Spinal cord (tissue), 10 donors: ENCODE results near the gene SPTBN5. TPM values are rescaled to one million over a fixed set of nuclear protein-coding genes. Genes with fewer than 3 reads are reported as not detected.
A peak's percentile ranks its signal among the peaks of the same experiment; 100 is the strongest.
"Not testable (repeated sequence)": the region's sequence is repeated elsewhere in the genome, so short reads cannot be mapped to it uniquely, and the experiment has no call there.

Experiments
- DNase-seq, 6 donors: peaks; one replicate each; pipeline versions ENCODE4 v3.0.0 to v3.0.0-alpha.2; 2013 to 2015; ENCODE audit warnings: low spot score in 6 of 6, low read depth in 4 of 6
- H3K27ac ChIP-seq: one replicate; pipeline ENCODE4 v1.5.1; 2013; ENCODE audit warnings: low read depth, low read length, control low read depth
- H3K27me3 ChIP-seq: one replicate; pipeline ENCODE4 v1.6.1; 2013; ENCODE audit warnings: low read length; ENCODE audit not compliant: control insufficient read depth, insufficient read depth
- H3K36me3 ChIP-seq: one replicate; pipeline ENCODE4 v1.6.1; 2013; ENCODE audit warnings: low read length; ENCODE audit not compliant: control insufficient read depth, insufficient read depth
- H3K4me1 ChIP-seq: one replicate; pipeline ENCODE4 v1.6.1; 2013; ENCODE audit warnings: low read length; ENCODE audit not compliant: control insufficient read depth, insufficient read depth
- H3K4me3 ChIP-seq: one replicate; pipeline ENCODE4 v1.5.1; 2013; ENCODE audit warnings: low read depth, low read length, control low read depth
- H3K9me3 ChIP-seq: one replicate; pipeline ENCODE4 v1.6.1; 2013; ENCODE audit warnings: low read length; ENCODE audit not compliant: control insufficient read depth, insufficient read depth
- WGBS: methylation state at CpG from one replicate; pipeline ENCODE4 v1.1.5; 2013; ENCODE audit warnings: missing lambda C conversion rate; ENCODE audit not compliant: insufficient coverage; 5-methylcytosine and 5-hydroxymethylcytosine counted together
- polyA plus RNA-seq, 2 donors: library from polyadenylated mRNA; unstranded; fragments of 120-200 nt; gene quantifications; one replicate each; pipeline ENCODE4 v1.2.1, GENCODE V29; 2013; ENCODE audit not compliant: insufficient read length in 2 of 2
- total RNA-seq, 2 donors: library from RNA; depleted of rRNA in 1 of 2; stranded (reverse); fragments of 120-200 nt in 1 of 2; fragments of >200 nt in 1 of 2; gene quantifications; one replicate each; pipeline versions ENCODE4 v1.2.3 to v1.2.4, GENCODE V29; 2013 to 2014
- donor health status: healthy.

SPTBN5 gene
- total and polyA plus RNA-seq, 4 donors = 0.69 to 4.2 (median 2.5) TPM

GRCh38 chr15:41834096-41834495 is 59.8 kb downstream of the SPTBN5 start:
- WGBS = 100% methylated on average over 1 of the region's 3 CpGs
- Histone ChIP-seq H3K36me3 (peaks cover 79% of the 10 kb centered on the region), H3K27ac (no peak overlapping the region), H3K4me3 (no peak overlapping the region), H3K9me3 (no peaks in the 10 kb centered on the region), H3K27me3 (no peaks in the 10 kb centered on the region), H3K4me1 (peaks cover 14% of the 10 kb centered on the region)
- no peak for DNase-seq

- no peak overlapping the region for H3K4me3 ChIP-seq
- H3K4me1 ChIP-seq = peaks cover 14% of the 10 kb centered on the region
- 96% methylated on average over 2 of the region's 3 CpGs for WGBS
- no peak overlapping the region for H3K27ac ChIP-seq
- H3K36me3 ChIP-seq = peaks cover 67% of the 10 kb centered on the region
- no peaks in the 10 kb centered on the region for H3K27me3 ChIP-seq
- DNase-seq = no peak
- H3K9me3 ChIP-seq = no peaks in the 10 kb centered on the region
These were observed 61.0 kb downstream of the SPTBN5 start for GRCh38 chr15:41832875-41833274.

DNA sequence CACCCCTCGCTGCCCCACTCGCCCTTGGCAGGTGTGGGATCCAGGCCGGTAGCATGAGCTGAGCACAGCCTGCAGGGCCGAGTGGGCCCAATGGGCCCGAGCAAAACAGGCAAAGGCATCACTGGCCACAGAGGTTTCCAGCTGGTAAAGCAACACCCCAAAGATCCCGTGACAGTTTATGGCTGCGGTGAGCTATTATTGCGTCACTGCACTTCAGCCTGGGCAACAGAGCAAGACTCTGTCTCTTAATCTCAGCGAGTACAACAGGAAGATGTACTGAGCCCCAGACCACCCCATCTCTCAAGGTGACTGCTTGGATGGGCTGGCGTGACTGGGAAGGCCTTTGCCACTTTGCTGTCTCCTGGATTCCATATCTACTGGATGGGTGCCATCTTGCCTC is 61.6 kb downstream of the SPTBN5 start:
- Histone ChIP-seq H3K27me3 (no peaks in the 10 kb centered on the region), H3K36me3 (peaks cover 61% of the 10 kb centered on the region), H3K9me3 (no peaks in the 10 kb centered on the region), H3K4me3 (no peak overlapping the region), H3K4me1 (peaks cover 19% of the 10 kb centered on the region), H3K27ac (no peak overlapping the region)
- WGBS = 98% methylated on average over 10 of the region's 10 CpGs
- DNase-seq = no peak

DNA sequence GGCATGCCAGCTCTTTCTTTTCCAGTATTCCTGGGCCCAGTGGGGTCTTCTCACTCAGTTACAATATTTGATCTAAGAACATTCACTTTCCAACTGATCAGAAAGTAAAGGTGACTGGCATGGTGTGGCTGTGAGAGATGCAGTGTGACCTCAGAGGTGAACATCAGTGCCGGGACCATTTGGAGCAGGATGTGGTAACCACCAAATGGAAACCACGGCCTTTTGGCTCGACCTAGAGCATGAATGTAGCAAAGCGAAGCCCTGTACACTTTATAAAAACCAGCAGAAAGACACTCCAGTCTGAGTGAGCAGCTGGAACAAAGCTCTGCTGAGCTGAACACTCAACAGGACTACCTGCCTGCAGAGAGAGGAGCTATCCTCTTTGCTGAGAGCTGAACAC is 62.6 kb downstream of the SPTBN5 start:
- H3K27ac ChIP-seq, DNase-seq, H3K27me3 ChIP-seq, H3K9me3 ChIP-seq, H3K4me3 ChIP-seq: not testable (repeated sequence)
- WGBS = 84% methylated on average over 3 of the region's 4 CpGs
- Histone ChIP-seq H3K36me3 (peaks cover 58% of the 10 kb centered on the region), H3K4me1 (peaks cover 21% of the 10 kb centered on the region)

GRCh38 chr15:41829959-41830646 is 63.8 kb downstream of the SPTBN5 start:
- WGBS = 94% methylated on average over 12 of the region's 13 CpGs
- DNase-seq = no peak
- Histone ChIP-seq H3K27ac (no peak overlapping the region), H3K27me3 (no peaks in the 10 kb centered on the region), H3K9me3 (no peaks in the 10 kb centered on the region), H3K4me1 (peaks cover 21% of the 10 kb centered on the region), H3K4me3 (no peak overlapping the region), H3K36me3 (peaks cover 59% of the 10 kb centered on the region)

GRCh38 chr15:41828807-41829141 is 65.1 kb downstream of the SPTBN5 start:
- WGBS = 20% methylated on average over 2 of the region's 6 CpGs
- no peaks in the 10 kb centered on the region for H3K27me3 ChIP-seq
- peaks cover 21% of the 10 kb centered on the region for H3K4me1 ChIP-seq
- peaks cover 57% of the 10 kb centered on the region for H3K36me3 ChIP-seq
- peak in 2 of 6 donors; percentile 35 to 60 for DNase-seq
- no peaks in the 10 kb centered on the region for H3K9me3 ChIP-seq
- H3K27ac ChIP-seq = peak overlapping the region; percentile 90
- H3K4me3 ChIP-seq = peak overlapping the region; percentile 95

DNA sequence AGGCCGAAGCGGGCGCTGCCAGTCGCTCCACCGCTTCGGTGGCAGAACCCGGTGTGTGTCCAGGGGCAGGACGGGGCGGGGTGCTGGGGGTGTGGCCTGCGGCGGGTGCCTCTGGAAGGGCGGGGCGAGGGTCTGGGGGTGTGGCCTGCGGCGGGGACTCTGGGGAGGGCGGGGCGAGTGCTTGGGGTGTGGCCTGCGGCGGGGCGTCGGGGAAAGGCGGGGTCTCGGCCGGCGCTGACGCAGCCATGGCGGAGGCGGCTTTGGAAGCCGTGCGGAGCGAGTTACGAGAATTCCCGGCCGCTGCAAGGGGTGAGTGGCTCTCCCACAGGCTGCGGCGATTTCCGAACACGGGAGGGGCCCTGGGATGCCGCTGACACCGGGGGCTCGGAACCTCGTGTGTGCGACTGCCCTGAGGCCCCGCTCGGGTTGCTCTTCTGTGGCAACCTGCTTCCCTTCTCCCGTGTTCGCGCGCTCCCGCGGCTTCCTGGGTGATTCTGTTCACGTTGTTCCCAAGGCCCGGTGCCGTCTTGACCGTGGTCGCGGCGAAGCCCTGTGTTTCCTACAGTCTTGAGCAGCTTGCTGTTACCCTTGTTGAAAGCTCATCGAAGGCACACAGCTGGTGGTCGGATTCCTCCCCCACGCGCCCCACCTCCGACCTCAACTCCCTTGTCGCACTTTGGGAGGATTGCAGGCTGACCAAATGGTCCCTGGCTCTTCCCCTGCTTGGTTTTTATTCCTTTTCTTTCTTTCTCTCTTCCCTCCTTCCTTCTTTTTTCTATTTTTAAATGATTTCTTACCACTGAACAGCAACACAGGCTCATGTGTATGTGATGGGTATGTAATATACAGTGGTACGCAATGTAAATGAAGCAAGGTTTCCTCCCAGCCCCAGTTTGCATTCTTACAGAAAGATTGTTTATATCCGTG is 65.7 kb downstream of the SPTBN5 start, which contains the start of gene JMJD7:
JMJD7 (plus strand) TSS at position 213 of the 927 bp plus-strand sequence; CDS start at position 246, 33 bp downstream.
- DNase-seq = peak; percentile 70 to 96 (median 82)
- Histone ChIP-seq H3K36me3 (peaks cover 63% of the 10 kb centered on the region), H3K27ac (peak within 1 kb of the TSS; percentile 90), H3K4me3 (peak within 1 kb of the TSS; percentile 95), H3K9me3 (no peaks in the 10 kb centered on the region), H3K27me3 (no peaks in the 10 kb centered on the region), H3K4me1 (peaks cover 21% of the 10 kb centered on the region)
- under 1% methylated on average over 65 of the region's 66 CpGs for WGBS

GRCh38 chr15:41827290-41827879 is 66.5 kb downstream of the SPTBN5 start:
- Histone ChIP-seq H3K27me3 (no peaks in the 10 kb centered on the region), H3K4me1 (peaks cover 21% of the 10 kb centered on the region), H3K36me3 (peaks cover 67% of the 10 kb centered on the region), H3K4me3 (peak overlapping the region; percentile 95), H3K9me3 (no peaks in the 10 kb centered on the region), H3K27ac (no peak overlapping the region)
- DNase-seq = peak in 2 of 6 donors; percentile 6 to 25
- WGBS = 6% methylated on average over 31 of the region's 37 CpGs

DNA sequence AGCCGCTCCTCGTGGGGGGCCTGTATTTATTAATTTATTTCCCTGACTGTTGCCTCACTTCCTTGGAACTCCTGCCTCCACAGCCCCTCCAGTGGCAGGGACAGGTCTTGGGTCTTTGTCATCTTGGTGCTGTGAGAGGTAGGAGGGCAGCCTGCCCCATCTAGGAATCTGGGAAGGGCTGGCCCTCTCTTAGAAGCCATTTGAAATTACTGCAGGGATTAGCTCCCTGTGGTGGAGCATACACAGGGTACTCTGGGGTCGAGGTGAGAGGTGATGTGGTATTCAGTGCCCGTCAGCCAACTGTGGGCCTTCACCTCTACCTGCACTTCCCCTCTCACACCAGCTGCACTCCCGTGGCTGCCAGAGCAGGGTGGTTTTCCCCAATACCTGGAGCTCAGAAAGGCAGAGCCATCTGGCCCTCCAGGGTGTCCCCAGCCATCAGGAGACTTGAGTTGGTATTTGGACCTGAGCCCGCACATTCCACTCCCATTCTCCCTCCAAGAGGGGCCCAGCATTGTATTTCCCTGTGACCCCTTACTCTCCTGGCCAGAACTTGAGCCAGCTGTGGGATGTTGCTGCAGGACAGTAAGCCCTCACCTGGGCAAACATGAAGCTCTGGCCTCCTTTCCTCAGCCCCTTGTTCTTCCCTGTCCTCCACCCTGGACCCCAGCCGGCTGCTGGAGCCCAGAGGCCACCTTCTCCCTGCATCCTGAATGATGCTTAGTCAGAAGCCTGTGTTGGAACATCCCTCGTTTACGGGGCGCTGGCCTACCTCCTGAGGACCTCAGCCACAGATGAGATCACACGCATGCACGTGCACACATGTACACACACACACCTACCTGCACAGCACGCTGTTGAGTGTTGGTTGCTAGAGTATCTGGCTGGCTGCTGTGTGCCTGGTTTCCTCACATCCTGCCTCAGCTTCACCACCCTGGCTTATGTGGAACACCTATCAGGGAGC is 68.0 kb downstream of the SPTBN5 start:
- Histone ChIP-seq H3K4me1 (peaks cover 21% of the 10 kb centered on the region), H3K4me3 (no peak overlapping the region), H3K36me3 (peaks cover 69% of the 10 kb centered on the region), H3K27me3 (no peaks in the 10 kb centered on the region), H3K27ac (no peak overlapping the region), H3K9me3 (no peaks in the 10 kb centered on the region)
- 86% methylated on average over 5 of the region's 13 CpGs for WGBS
- no peak for DNase-seq
